ENCODE measurements around the gene GPR141.
"Not testable (repeated sequence)": the region's sequence is repeated elsewhere in the genome, so short reads cannot be mapped to it uniquely, and the experiment has no call there.

GPR141 gene

DNA sequence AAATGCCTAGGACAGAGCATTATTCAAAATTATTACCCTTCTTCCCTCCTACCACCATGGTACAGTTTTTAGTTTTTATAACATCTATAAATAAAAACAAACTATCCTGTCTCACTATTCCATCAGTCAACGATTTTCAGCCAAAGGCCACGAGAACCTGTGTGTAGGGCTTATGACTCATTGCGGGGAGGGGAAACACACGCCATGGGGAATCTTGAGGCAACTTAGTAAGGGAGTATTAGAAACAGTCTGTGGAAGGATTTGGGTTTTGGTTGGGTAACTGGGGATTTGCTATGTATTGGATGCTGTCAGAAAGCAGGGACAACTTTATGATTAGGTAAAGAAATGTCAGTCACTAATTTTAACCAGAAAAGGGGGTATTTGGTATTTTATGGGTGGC is 14.7 kb downstream of the GPR141 start:
- H3K4me1 ChIP-seq (ENCODE audit: low read length): no peaks in the 10 kb centered on the region
- no peak overlapping the region for H2AFZ ChIP-seq (ENCODE audit: low read depth, low read length)
- no peak overlapping the region for H3K4me3 ChIP-seq (ENCODE audit: low read length)
- TF ChIP-seq, protein P1, sequence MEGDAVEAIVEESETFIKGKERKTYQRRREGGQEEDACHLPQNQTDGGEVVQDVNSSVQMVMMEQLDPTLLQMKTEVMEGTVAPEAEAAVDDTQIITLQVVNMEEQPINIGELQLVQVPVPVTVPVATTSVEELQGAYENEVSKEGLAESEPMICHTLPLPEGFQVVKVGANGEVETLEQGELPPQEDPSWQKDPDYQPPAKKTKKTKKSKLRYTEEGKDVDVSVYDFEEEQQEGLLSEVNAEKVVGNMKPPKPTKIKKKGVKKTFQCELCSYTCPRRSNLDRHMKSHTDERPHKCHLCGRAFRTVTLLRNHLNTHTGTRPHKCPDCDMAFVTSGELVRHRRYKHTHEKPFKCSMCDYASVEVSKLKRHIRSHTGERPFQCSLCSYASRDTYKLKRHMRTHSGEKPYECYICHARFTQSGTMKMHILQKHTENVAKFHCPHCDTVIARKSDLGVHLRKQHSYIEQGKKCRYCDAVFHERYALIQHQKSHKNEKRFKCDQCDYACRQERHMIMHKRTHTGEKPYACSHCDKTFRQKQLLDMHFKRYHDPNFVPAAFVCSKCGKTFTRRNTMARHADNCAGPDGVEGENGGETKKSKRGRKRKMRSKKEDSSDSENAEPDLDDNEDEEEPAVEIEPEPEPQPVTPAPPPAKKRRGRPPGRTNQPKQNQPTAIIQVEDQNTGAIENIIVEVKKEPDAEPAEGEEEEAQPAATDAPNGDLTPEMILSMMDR (IDR thresholded peaks at IDR 0.05; ENCODE audit: low read depth, low read length): no peak
- TF ChIP-seq EZH2phosphoT487 (IDR thresholded peaks at IDR 0.05; ENCODE audit: low read depth): no peak
- H3K36me3 ChIP-seq (replicated peaks; ENCODE audit: low read depth, low read length): no peaks in the 10 kb centered on the region
- no peak overlapping the region for H3K27ac ChIP-seq (ENCODE audit: low read length)
- no peak overlapping the region for H3K9ac ChIP-seq (ENCODE audit: low read length)
- no peaks in the 10 kb centered on the region for H3K79me2 ChIP-seq (ENCODE audit: low read length)
- H3K27me3 ChIP-seq (ENCODE audit: low read depth, low read length): no peaks in the 10 kb centered on the region
- H3K4me2 ChIP-seq (ENCODE audit: low read length): no peak overlapping the region
- H4K20me1 ChIP-seq (ENCODE audit: insufficient read depth, low read length): no peaks in the 10 kb centered on the region
- H3K9me3 ChIP-seq (ENCODE audit: insufficient read depth, low read length): no peaks in the 10 kb centered on the region

DNA sequence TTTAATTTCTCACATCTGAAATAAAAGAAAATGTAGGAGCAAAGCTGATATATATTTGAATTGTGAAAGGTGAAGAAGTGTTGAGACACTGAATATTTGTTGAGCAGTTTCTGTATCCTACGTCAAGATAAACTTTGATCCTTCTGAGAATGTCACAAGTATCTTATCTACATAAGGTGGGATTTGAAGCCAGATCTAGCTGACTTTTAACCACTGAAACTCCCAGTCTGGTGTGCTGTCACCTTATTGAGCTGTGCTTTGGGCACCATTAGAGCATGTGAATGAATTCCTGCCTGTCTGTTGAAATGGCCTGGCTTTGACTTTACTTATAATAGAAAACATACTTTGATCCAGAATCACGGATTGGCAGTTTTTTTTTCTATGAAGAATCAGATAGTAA is 15.2 kb downstream of the GPR141 start:
- Histone ChIP-seq H3K27me3 (ENCODE audit: low read depth, low read length) (no peaks in the 10 kb centered on the region), H3K4me3 (ENCODE audit: low read length) (no peak overlapping the region), H3K79me2 (ENCODE audit: low read length) (no peaks in the 10 kb centered on the region), H2AFZ (ENCODE audit: low read depth, low read length) (no peak overlapping the region), H3K9ac (ENCODE audit: low read length) (no peak overlapping the region), H3K27ac (ENCODE audit: low read length) (no peak overlapping the region), H3K9me3 (ENCODE audit: insufficient read depth, low read length) (no peaks in the 10 kb centered on the region), H4K20me1 (ENCODE audit: insufficient read depth, low read length) (no peaks in the 10 kb centered on the region), H3K4me1 (ENCODE audit: low read length) (no peaks in the 10 kb centered on the region), H3K4me2 (ENCODE audit: low read length) (no peak overlapping the region), H3K36me3 (replicated peaks; ENCODE audit: low read depth, low read length) (no peaks in the 10 kb centered on the region)
- no peak for TF ChIP-seq EZH2phosphoT487 (IDR thresholded peaks at IDR 0.05; ENCODE audit: low read depth)
- TF ChIP-seq, protein P1 (IDR thresholded peaks at IDR 0.05; ENCODE audit: low read depth, low read length): no peak

DNA sequence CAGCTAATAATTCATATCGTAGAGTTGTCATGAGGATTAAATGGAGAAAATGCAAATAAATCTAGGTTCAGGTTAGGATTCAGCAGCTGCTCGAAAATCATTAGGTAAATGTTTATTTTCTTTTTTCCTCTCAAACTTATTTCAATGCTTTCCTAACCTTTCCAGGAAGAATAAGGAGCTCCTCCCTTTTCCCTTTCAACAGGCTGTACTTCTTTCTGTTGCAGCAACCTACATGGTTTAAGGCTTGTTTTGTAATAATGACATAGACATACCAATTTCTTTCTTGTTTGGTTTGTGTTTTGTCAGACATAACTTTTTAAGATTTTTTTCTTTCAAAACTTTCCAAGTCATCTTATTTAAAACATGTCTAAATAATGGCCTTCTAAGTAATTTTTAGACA is 18.2 kb downstream of the GPR141 start:
- H3K79me2 ChIP-seq (ENCODE audit: low read length): no peaks in the 10 kb centered on the region
- TF ChIP-seq, protein P1 (IDR thresholded peaks at IDR 0.05; ENCODE audit: low read depth, low read length): no peak
- TF ChIP-seq EZH2phosphoT487 (IDR thresholded peaks at IDR 0.05; ENCODE audit: low read depth): no peak
- no peaks in the 10 kb centered on the region for H3K4me1 ChIP-seq (ENCODE audit: low read length)
- no peak overlapping the region for H2AFZ ChIP-seq (ENCODE audit: low read depth, low read length)
- H3K36me3 ChIP-seq (replicated peaks; ENCODE audit: low read depth, low read length): no peaks in the 10 kb centered on the region
- H3K9me3 ChIP-seq (ENCODE audit: insufficient read depth, low read length): no peaks in the 10 kb centered on the region
- no peak overlapping the region for H3K4me3 ChIP-seq (ENCODE audit: low read length)
- no peaks in the 10 kb centered on the region for H4K20me1 ChIP-seq (ENCODE audit: insufficient read depth, low read length)
- H3K4me2 ChIP-seq (ENCODE audit: low read length): no peak overlapping the region
- no peaks in the 10 kb centered on the region for H3K27me3 ChIP-seq (ENCODE audit: low read depth, low read length)
- no peak overlapping the region for H3K27ac ChIP-seq (ENCODE audit: low read length)
- H3K9ac ChIP-seq (ENCODE audit: low read length): no peak overlapping the region

DNA sequence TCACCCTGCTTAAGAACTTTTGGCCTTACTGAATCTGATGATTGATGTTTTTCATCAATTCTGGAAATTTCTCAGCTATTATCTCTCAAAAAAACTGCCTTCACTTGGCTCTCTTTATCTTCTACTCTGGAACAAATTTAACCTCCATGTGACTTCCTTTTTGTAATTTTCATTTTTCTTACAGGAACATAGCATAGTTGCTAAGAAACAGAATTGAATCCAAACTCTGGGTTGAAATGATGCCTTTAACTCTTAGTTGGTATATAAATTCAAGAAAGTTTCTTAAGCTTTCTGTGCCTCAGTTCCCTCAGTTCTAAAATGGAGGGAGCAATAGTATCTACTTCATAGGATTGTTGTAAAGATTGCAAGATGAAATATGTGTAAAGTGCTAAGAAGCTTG is 19.8 kb downstream of the GPR141 start:
- Histone ChIP-seq H3K4me3 (ENCODE audit: low read length) (no peak overlapping the region), H2AFZ (ENCODE audit: low read depth, low read length) (no peak overlapping the region), H3K27ac (ENCODE audit: low read length) (no peak overlapping the region), H3K9me3 (ENCODE audit: insufficient read depth, low read length) (no peaks in the 10 kb centered on the region), H4K20me1 (ENCODE audit: insufficient read depth, low read length) (no peaks in the 10 kb centered on the region), H3K36me3 (replicated peaks; ENCODE audit: low read depth, low read length) (no peaks in the 10 kb centered on the region), H3K4me1 (ENCODE audit: low read length) (no peaks in the 10 kb centered on the region), H3K27me3 (ENCODE audit: low read depth, low read length) (no peaks in the 10 kb centered on the region), H3K4me2 (ENCODE audit: low read length) (no peak overlapping the region), H3K9ac (ENCODE audit: low read length) (no peak overlapping the region), H3K79me2 (ENCODE audit: low read length) (no peaks in the 10 kb centered on the region)
- TF ChIP-seq, protein P1 (IDR thresholded peaks at IDR 0.05; ENCODE audit: low read depth, low read length): no peak
- no peak for TF ChIP-seq EZH2phosphoT487 (IDR thresholded peaks at IDR 0.05; ENCODE audit: low read depth)

DNA sequence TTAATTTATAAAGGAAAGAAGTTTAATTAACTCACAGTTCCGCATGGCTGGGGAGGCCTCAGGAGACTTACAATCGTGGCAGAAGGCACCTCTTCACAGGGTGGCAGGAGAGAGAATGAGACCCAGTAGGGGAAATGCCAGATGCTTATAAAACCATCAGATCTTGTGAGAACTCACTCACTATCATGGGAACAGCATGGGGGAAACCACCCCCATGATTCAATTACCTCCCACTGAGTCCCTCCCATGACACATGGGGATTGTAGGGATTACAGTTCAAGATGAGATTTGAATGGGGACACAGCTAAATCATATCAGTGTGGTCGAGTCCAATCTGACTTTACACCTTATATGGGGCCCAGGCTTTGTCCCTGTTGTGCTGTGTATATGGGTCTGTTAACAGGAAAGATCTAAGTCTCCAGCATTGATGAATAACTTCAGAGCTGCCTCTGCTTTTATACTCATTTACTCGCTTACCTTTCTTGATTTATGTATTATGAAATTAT is 20.8 kb downstream of the GPR141 start:
- not testable (repeated sequence) for H3K36me3 ChIP-seq (replicated peaks; ENCODE audit: low read depth, low read length); H3K4me2 ChIP-seq (ENCODE audit: low read length); H3K4me3 ChIP-seq (ENCODE audit: low read length); H3K9me3 ChIP-seq (ENCODE audit: insufficient read depth, low read length); H3K27me3 ChIP-seq (ENCODE audit: low read depth, low read length); H3K9ac ChIP-seq (ENCODE audit: low read length); H2AFZ ChIP-seq (ENCODE audit: low read depth, low read length); H3K4me1 ChIP-seq (ENCODE audit: low read length); H4K20me1 ChIP-seq (ENCODE audit: insufficient read depth, low read length); H3K79me2 ChIP-seq (ENCODE audit: low read length); H3K27ac ChIP-seq (ENCODE audit: low read length)
